DND-41 (cell line): ENCODE measurements around the gene EVL.

Source experiments
- EZH2 ChIP-seq: IDR thresholded peaks from 3 replicates; pipeline ENCODE4 v1.6.1; 2012; ENCODE audit warnings: borderline replicate concordance, low read depth, mild to moderate bottlenecking, moderate library complexity, low read length, inconsistent platforms; ENCODE audit not compliant: severe bottlenecking
- TF ChIP-seq, protein P1 (sequence below): IDR thresholded peaks from 2 replicates; pipeline ENCODE4 v1.5.1; 2012; ENCODE audit warnings: borderline replicate concordance, low read length, moderate library complexity, mild to moderate bottlenecking; ENCODE audit not compliant: poor library complexity, severe bottlenecking; ENCODE audit errors: extremely low read depth

DNA sequence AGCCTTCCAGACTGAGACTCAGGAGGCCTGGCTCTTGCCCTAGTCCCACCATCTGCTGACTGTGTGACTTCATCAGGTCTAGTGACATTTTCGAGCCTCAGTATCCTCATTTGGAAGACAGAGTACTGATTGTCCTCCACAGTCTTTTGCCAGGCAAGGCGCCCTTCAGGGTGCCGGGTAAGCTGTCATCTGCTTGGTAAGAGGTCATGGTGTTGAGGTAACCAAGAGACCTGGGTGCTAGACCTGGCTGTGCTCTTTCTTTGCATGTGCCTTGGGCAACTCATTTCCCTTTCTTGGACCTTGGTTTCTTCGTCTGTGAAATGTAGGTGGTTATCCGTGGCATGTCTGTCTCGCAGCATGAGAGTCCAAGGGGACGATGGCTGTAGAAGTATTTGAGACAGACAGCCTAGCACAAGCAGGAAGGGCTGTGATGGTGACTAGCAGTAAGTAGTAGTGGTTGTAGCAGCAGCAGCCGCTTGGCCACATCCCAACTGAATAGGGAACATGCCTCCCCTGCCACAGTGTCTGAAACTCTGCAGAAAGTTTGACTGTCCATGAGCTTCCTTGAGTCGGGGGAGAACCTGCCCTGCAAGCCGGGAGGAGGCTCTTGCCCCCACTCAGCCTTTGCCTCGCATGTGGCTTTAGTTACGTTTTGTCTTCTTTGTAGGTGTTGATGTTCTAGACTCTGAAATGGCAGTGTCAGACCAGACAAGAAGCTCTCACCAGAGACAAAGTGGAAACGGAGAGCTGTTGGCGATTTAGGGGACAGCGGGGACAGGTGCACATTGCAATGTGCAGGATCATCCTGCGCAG is 40.3 kb downstream of the EVL start:
- TF ChIP-seq EZH2: no peak
- TF ChIP-seq, protein P1, sequence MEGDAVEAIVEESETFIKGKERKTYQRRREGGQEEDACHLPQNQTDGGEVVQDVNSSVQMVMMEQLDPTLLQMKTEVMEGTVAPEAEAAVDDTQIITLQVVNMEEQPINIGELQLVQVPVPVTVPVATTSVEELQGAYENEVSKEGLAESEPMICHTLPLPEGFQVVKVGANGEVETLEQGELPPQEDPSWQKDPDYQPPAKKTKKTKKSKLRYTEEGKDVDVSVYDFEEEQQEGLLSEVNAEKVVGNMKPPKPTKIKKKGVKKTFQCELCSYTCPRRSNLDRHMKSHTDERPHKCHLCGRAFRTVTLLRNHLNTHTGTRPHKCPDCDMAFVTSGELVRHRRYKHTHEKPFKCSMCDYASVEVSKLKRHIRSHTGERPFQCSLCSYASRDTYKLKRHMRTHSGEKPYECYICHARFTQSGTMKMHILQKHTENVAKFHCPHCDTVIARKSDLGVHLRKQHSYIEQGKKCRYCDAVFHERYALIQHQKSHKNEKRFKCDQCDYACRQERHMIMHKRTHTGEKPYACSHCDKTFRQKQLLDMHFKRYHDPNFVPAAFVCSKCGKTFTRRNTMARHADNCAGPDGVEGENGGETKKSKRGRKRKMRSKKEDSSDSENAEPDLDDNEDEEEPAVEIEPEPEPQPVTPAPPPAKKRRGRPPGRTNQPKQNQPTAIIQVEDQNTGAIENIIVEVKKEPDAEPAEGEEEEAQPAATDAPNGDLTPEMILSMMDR: no peak
